Measurements from ENCODE around the gene TAS2R46.
"Not testable (repeated sequence)": the region's sequence is repeated elsewhere in the genome, so short reads cannot be mapped to it uniquely, and the experiment has no call there.

TAS2R46 gene

DNA sequence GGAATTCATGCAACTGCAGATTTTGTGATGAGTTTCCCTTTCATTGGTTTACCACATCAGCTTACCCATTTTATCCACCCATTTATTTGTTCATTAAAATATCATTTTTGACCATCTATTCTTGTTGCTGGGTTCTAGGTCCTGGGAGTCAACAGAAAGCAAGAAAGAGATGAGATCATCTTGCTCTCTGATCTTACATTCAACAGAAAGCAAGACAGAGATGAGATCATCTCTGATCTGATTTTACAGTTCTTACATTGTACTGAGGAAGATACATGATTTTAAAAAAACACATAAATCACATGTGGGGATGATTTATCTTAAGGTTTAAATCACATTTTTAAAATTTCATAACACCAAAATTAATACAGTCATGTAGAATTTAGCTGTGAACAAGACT is 2.3 kb downstream of the TAS2R46 start:
- H3K27ac ChIP-seq (ENCODE audit: low read depth, low read length, poor library complexity, severe bottlenecking) = no peak overlapping the region
- H3K4me3 ChIP-seq (ENCODE audit: low read depth, low read length, poor library complexity, severe bottlenecking) = no peak overlapping the region
- no peak overlapping the region for H2AFZ ChIP-seq (ENCODE audit: low read length)
- H3K27me3 ChIP-seq (ENCODE audit: insufficient read depth, low read length) = no peaks in the 10 kb centered on the region
- no peaks in the 10 kb centered on the region for H3K9me2 ChIP-seq (ENCODE audit: low read depth, low read length)
- H3F3A ChIP-seq (ENCODE audit: insufficient read depth, low read length) = no peaks in the 10 kb centered on the region
- H3K4me1 ChIP-seq (ENCODE audit: insufficient read depth, low read length, severe bottlenecking) = no peaks in the 10 kb centered on the region
- H3K9me3 ChIP-seq (ENCODE audit: low read length) = no peaks in the 10 kb centered on the region
- no peaks in the 10 kb centered on the region for H3K36me3 ChIP-seq (ENCODE audit: insufficient read depth, low read length)
- H3K9ac ChIP-seq (ENCODE audit: low read length) = no peak overlapping the region
- no peaks in the 10 kb centered on the region for H3K79me2 ChIP-seq (ENCODE audit: insufficient read depth, low read length)
- no peak overlapping the region for H3K4me2 ChIP-seq (ENCODE audit: low read length)
- H4K20me1 ChIP-seq (ENCODE audit: insufficient read depth, low read length) = no peaks in the 10 kb centered on the region
- TF ChIP-seq EZH2 (IDR thresholded peaks at IDR 0.05; ENCODE audit: borderline replicate concordance, low read length) = no peak
- TF ChIP-seq, protein P1, sequence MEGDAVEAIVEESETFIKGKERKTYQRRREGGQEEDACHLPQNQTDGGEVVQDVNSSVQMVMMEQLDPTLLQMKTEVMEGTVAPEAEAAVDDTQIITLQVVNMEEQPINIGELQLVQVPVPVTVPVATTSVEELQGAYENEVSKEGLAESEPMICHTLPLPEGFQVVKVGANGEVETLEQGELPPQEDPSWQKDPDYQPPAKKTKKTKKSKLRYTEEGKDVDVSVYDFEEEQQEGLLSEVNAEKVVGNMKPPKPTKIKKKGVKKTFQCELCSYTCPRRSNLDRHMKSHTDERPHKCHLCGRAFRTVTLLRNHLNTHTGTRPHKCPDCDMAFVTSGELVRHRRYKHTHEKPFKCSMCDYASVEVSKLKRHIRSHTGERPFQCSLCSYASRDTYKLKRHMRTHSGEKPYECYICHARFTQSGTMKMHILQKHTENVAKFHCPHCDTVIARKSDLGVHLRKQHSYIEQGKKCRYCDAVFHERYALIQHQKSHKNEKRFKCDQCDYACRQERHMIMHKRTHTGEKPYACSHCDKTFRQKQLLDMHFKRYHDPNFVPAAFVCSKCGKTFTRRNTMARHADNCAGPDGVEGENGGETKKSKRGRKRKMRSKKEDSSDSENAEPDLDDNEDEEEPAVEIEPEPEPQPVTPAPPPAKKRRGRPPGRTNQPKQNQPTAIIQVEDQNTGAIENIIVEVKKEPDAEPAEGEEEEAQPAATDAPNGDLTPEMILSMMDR (IDR thresholded peaks at IDR 0.05; ENCODE audit: low read length) = no peak

DNA sequence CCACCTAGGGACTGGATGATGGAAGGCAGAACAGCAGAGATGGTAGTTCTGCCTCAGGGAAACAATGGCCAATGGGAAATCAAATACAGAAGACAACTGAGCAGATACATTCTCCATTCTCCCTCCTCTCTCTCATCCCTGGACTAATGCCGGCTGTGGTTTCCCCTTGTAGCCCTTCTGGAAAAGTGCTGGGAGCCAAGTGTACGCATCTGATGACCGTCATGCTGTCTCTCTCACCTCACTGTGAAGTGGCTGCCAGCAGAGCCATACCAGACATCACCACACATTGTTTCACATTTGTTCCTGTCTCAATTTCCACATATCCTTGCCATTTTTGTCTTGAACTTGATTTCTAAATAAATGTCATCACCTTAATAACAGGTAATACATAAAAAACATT is 3.1 kb downstream of the TAS2R46 start:
- no peaks in the 10 kb centered on the region for H3K79me2 ChIP-seq (ENCODE audit: insufficient read depth, low read length)

DNA sequence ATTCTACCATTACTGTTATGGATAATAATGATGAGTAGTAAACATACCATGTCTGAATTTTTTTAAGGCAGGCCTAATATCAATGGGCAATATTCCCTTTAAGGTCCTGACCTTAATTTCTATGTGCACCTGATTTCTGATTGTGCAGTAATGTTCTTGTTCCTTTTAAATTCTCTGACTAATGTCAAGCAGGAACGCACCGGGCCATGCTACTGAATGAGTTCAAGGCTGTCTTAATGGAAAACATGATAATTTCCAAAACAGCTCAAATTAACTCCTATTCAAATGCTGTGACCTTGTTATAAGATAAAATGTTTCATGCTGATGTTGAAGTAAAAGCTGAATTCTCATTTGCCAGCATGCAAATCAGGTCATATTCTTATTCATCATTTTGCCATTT is 6.8 kb downstream of the TAS2R46 start:
- no peaks in the 10 kb centered on the region for H3K79me2 ChIP-seq (ENCODE audit: insufficient read depth, low read length)
- no peak overlapping the region for H3K9ac ChIP-seq (ENCODE audit: low read length)
- H3K27ac ChIP-seq (ENCODE audit: low read depth, low read length, poor library complexity, severe bottlenecking) = no peak overlapping the region
- TF ChIP-seq, protein P1 (IDR thresholded peaks at IDR 0.05; ENCODE audit: low read length) = no peak
- H3K4me3 ChIP-seq (ENCODE audit: low read depth, low read length, poor library complexity, severe bottlenecking) = no peak overlapping the region
- no peak overlapping the region for H2AFZ ChIP-seq (ENCODE audit: low read length)
- H3K9me3 ChIP-seq (ENCODE audit: low read length) = peaks cover 5% of the 10 kb centered on the region; the same call in 1 of the 2 replicates
- H3K4me1 ChIP-seq (ENCODE audit: insufficient read depth, low read length, severe bottlenecking) = no peaks in the 10 kb centered on the region
- H4K20me1 ChIP-seq (ENCODE audit: insufficient read depth, low read length) = no peaks in the 10 kb centered on the region
- no peak overlapping the region for H3K4me2 ChIP-seq (ENCODE audit: low read length)
- no peaks in the 10 kb centered on the region for H3F3A ChIP-seq (ENCODE audit: insufficient read depth, low read length)
- H3K9me2 ChIP-seq (ENCODE audit: low read depth, low read length) = no peaks in the 10 kb centered on the region
- H3K36me3 ChIP-seq (ENCODE audit: insufficient read depth, low read length) = peaks cover 5% of the 10 kb centered on the region; the same call in 1 of the 2 replicates
- no peaks in the 10 kb centered on the region for H3K27me3 ChIP-seq (ENCODE audit: insufficient read depth, low read length)

More for the DNA sequence above, 3.1 kb downstream of the TAS2R46 start:
- Histone ChIP-seq H3K27me3 (ENCODE audit: insufficient read depth, low read length) (no peaks in the 10 kb centered on the region), H3K36me3 (ENCODE audit: insufficient read depth, low read length) (no peaks in the 10 kb centered on the region), H2AFZ (ENCODE audit: low read length) (no peak overlapping the region), H3K4me3 (ENCODE audit: low read depth, low read length, poor library complexity, severe bottlenecking) (no peak overlapping the region), H3K4me2 (ENCODE audit: low read length) (no peak overlapping the region), H3K4me1 (ENCODE audit: insufficient read depth, low read length, severe bottlenecking) (no peaks in the 10 kb centered on the region), H3F3A (ENCODE audit: insufficient read depth, low read length) (no peaks in the 10 kb centered on the region), H3K9me3 (ENCODE audit: low read length) (no peaks in the 10 kb centered on the region), H3K27ac (ENCODE audit: low read depth, low read length, poor library complexity, severe bottlenecking) (no peak overlapping the region), H3K9me2 (ENCODE audit: low read depth, low read length) (no peaks in the 10 kb centered on the region), H4K20me1 (ENCODE audit: insufficient read depth, low read length) (no peaks in the 10 kb centered on the region), H3K9ac (ENCODE audit: low read length) (no peak overlapping the region)
- no peak for TF ChIP-seq EZH2 (IDR thresholded peaks at IDR 0.05; ENCODE audit: borderline replicate concordance, low read length)
- TF ChIP-seq, protein P1 (IDR thresholded peaks at IDR 0.05; ENCODE audit: low read length) = no peak

DNA sequence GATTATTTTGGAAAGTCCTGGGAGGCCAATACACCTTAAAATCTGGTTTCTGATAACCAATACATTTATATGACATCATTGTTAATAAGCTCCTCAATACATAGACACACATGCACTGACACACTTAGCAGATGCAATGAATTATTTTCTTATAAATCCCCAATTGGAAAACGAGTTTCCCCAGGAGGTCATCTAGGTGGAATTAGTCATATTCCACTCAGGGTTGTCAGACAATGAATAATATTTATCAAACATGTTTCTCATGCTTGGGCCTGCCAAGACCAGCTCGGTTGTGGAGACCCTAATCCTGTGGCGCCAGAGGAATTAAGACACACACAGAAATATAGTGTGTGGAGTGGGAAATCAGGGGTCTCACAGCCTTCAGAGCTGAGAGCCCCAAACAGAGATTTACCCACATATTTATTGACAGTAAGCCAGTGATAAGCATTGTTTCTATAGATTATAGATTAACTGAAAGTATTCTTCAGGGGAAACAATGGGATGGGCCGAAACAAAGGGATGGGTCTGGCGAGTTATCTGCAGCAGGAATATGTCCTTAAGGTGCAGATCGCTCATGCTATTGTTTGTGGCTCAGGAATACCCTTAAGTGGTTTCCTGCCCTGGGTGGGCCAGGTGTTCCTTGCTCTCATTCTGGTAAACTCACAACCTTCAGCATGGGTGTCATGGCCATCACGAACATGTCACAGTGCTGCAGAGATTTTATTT is 12.1 kb downstream of the TAS2R46 start:
- not testable (repeated sequence) for H3K9me3 ChIP-seq (ENCODE audit: low read length); H3K4me1 ChIP-seq (ENCODE audit: insufficient read depth, low read length, severe bottlenecking); H4K20me1 ChIP-seq (ENCODE audit: insufficient read depth, low read length); H3K4me2 ChIP-seq (ENCODE audit: low read length); H3K9me2 ChIP-seq (ENCODE audit: low read depth, low read length); H3K27ac ChIP-seq (ENCODE audit: low read depth, low read length, poor library complexity, severe bottlenecking); H3K27me3 ChIP-seq (ENCODE audit: insufficient read depth, low read length); H3K9ac ChIP-seq (ENCODE audit: low read length); H3K4me3 ChIP-seq (ENCODE audit: low read depth, low read length, poor library complexity, severe bottlenecking); H3K79me2 ChIP-seq (ENCODE audit: insufficient read depth, low read length); H3F3A ChIP-seq (ENCODE audit: insufficient read depth, low read length); H2AFZ ChIP-seq (ENCODE audit: low read length)
- H3K36me3 ChIP-seq (ENCODE audit: insufficient read depth, low read length) = peaks cover 21% of the 10 kb centered on the region

DNA sequence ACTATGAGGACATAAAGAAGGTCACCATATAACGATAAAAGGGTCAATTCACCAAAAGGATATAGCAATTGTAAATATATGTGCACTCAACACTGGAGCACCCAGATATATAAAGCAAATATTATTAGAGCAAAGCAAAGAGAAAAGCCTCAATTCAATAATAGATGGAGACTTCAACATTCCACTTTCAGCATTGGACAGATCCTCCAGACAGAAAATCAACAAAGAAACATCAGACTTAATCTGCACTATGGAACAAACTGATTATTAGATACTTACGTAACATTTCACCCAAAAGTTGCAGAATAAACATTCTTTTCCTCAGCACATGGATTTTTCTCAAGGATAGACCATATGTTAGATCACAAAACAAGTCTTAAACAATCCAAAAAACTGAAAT is 20.7 kb downstream of the TAS2R46 start:
- not testable (repeated sequence) for H3K9me2 ChIP-seq (ENCODE audit: low read depth, low read length); H3K4me1 ChIP-seq (ENCODE audit: insufficient read depth, low read length, severe bottlenecking); H3K4me2 ChIP-seq (ENCODE audit: low read length); H3K9ac ChIP-seq (ENCODE audit: low read length); H3K4me3 ChIP-seq (ENCODE audit: low read depth, low read length, poor library complexity, severe bottlenecking); H3K9me3 ChIP-seq (ENCODE audit: low read length); H3K79me2 ChIP-seq (ENCODE audit: insufficient read depth, low read length); H3K27me3 ChIP-seq (ENCODE audit: insufficient read depth, low read length); H3F3A ChIP-seq (ENCODE audit: insufficient read depth, low read length); H2AFZ ChIP-seq (ENCODE audit: low read length); H4K20me1 ChIP-seq (ENCODE audit: insufficient read depth, low read length); H3K27ac ChIP-seq (ENCODE audit: low read depth, low read length, poor library complexity, severe bottlenecking)
- H3K36me3 ChIP-seq (ENCODE audit: insufficient read depth, low read length) = peaks cover 17% of the 10 kb centered on the region; the same call in 1 of the 2 replicates
